MG63 (cell line): ENCODE measurements around the gene SLFN13. TPM values are rescaled to one million over a fixed set of nuclear protein-coding genes. Genes with fewer than 3 reads are reported as not detected.
"Not testable (repeated sequence)": the region's sequence is repeated elsewhere in the genome, so short reads cannot be mapped to it uniquely, and the experiment has no call there.

Experiments
- DNase-seq: peaks from one replicate; pipeline ENCODE4 v3.0.0-alpha.2; 2020
- H3K27me3 ChIP-seq: fragments of 250-450 bp; sonication (Bioruptor Pico); 2 replicates; pipeline ENCODE4 v1.5.1; 2020; ENCODE audit warnings: mild to moderate bottlenecking, moderate library complexity
- H3K36me3 ChIP-seq: fragments of 250-450 bp; sonication (Bioruptor Pico); 2 replicates; pipeline ENCODE4 v1.5.1; 2020; ENCODE audit warnings: mild to moderate bottlenecking, moderate library complexity
- H3K4me3 ChIP-seq: fragments of 250-450 bp; sonication (Bioruptor Pico); 2 replicates; pipeline ENCODE4 v1.5.1; 2020; ENCODE audit warnings: mild to moderate bottlenecking, moderate library complexity
- H3K9me3 ChIP-seq: fragments of 250-450 bp; sonication (Bioruptor Pico); 2 replicates; pipeline ENCODE4 v1.5.1; 2020; ENCODE audit warnings: mild to moderate bottlenecking, moderate library complexity
- total RNA-seq: library from RNA; depleted of rRNA; stranded (reverse); fragments of >200 nt; shearing (Covaris generic); gene quantifications from 2 replicates; pipeline ENCODE4 v1.2.3, GENCODE V29; 2014; ENCODE audit warnings: low replicate concordance; rRNA removed

Gene SLFN13
- total RNA-seq = 0.67 and 3.3 TPM in 2 replicates

- no peaks in the 10 kb centered on the region for H3K36me3 ChIP-seq
- H3K4me3 ChIP-seq = peak within 1 kb of the TSS; percentile 56
- peak; percentile 89 for DNase-seq
- no peaks in the 10 kb centered on the region for H3K27me3 ChIP-seq
- no peaks in the 10 kb centered on the region for H3K9me3 ChIP-seq
Observed at GRCh38 chr17:35448214-35448898, at the start of gene SLFN13. SLFN13 (minus strand) TSS chr17:35448766; CDS start chr17:35445680, 3,086 bp downstream.

GRCh38 chr17:35496451-35497290 is 48.1 kb upstream of the SLFN13 start:
- no peak for DNase-seq
- H3K36me3 ChIP-seq = no peaks in the 10 kb centered on the region
- H3K27me3 ChIP-seq = peaks cover 5% of the 10 kb centered on the region
- H3K9me3 ChIP-seq = no peaks in the 10 kb centered on the region
- H3K4me3 ChIP-seq = no peak overlapping the region

GRCh38 chr17:35493040-35493439 is 44.5 kb upstream of the SLFN13 start:
- Histone ChIP-seq H3K4me3 (no peak overlapping the region), H3K9me3 (0 out of 2 replicates have a peak, but pooled peaks cover 4% of the 10 kb centered on the region), H3K36me3 (no peaks in the 10 kb centered on the region), H3K27me3 (peaks cover 5% of the 10 kb centered on the region; the same call in 1 of the 2 replicates)
- DNase-seq = no peak

GRCh38 chr17:35491417-35491816 is 42.9 kb upstream of the SLFN13 start:
- 0 out of 2 replicates have a peak, but pooled peaks cover 4% of the 10 kb centered on the region for H3K9me3 ChIP-seq
- H3K27me3 ChIP-seq = peaks cover 5% of the 10 kb centered on the region; the same call in 1 of the 2 replicates
- no peak for DNase-seq
- H3K36me3 ChIP-seq = no peaks in the 10 kb centered on the region
- no peak overlapping the region for H3K4me3 ChIP-seq

GRCh38 chr17:35489944-35490343 is 41.4 kb upstream of the SLFN13 start:
- no peak for DNase-seq
- H3K4me3 ChIP-seq = no peak overlapping the region
- peaks cover 14% of the 10 kb centered on the region; the same call in 1 of the 2 replicates for H3K27me3 ChIP-seq
- 0 out of 2 replicates have a peak, but pooled peaks cover 4% of the 10 kb centered on the region for H3K9me3 ChIP-seq
- H3K36me3 ChIP-seq = no peaks in the 10 kb centered on the region

GRCh38 chr17:35488991-35489390 is 40.4 kb upstream of the SLFN13 start:
- H3K27me3 ChIP-seq = peaks cover 14% of the 10 kb centered on the region; the same call in 1 of the 2 replicates
- H3K36me3 ChIP-seq = no peaks in the 10 kb centered on the region
- H3K4me3 ChIP-seq = no peak overlapping the region
- DNase-seq = no peak
- 0 out of 2 replicates have a peak, but pooled peaks cover 4% of the 10 kb centered on the region for H3K9me3 ChIP-seq

GRCh38 chr17:35486920-35487732 is 38.6 kb upstream of the SLFN13 start:
- H3K27me3 ChIP-seq = peaks cover 9% of the 10 kb centered on the region; the same call in 1 of the 2 replicates
- peak overlapping the region; percentile 41 for H3K4me3 ChIP-seq
- peak; percentile 45 for DNase-seq
- H3K36me3 ChIP-seq = no peaks in the 10 kb centered on the region
- 0 out of 2 replicates have a peak, but pooled peaks cover 4% of the 10 kb centered on the region for H3K9me3 ChIP-seq

- Histone ChIP-seq H3K27me3 (peaks cover 25% of the 10 kb centered on the region), H3K36me3 (no peaks in the 10 kb centered on the region), H3K9me3 (no peaks in the 10 kb centered on the region), H3K4me3 (no peak overlapping the region)
- no peak for DNase-seq
Observed at GRCh38 chr17:35479271-35479670, 30.7 kb upstream of the SLFN13 start.

- Histone ChIP-seq H3K27me3 (peaks cover 30% of the 10 kb centered on the region), H3K4me3 (no peak overlapping the region), H3K36me3 (no peaks in the 10 kb centered on the region), H3K9me3 (no peaks in the 10 kb centered on the region)
- no peak for DNase-seq
Observed at GRCh38 chr17:35477248-35477647, 28.7 kb upstream of the SLFN13 start.

- no peak overlapping the region for H3K4me3 ChIP-seq
- no peak for DNase-seq
- H3K9me3 ChIP-seq = no peaks in the 10 kb centered on the region
- H3K36me3 ChIP-seq = no peaks in the 10 kb centered on the region
- H3K27me3 ChIP-seq = peaks cover 32% of the 10 kb centered on the region
Observed at GRCh38 chr17:35476283-35476820, 27.8 kb upstream of the SLFN13 start.

- peaks cover 7% of the 10 kb centered on the region; the same call in 1 of the 2 replicates for H3K27me3 ChIP-seq
- H3K4me3 ChIP-seq = no peak overlapping the region
- DNase-seq = no peak
- no peaks in the 10 kb centered on the region for H3K36me3 ChIP-seq
- no peaks in the 10 kb centered on the region for H3K9me3 ChIP-seq
Observed at GRCh38 chr17:35468475-35468874, 19.9 kb upstream of the SLFN13 start.

- H3K4me3 ChIP-seq = no peak overlapping the region
Observed at GRCh38 chr17:35467824-35468223, 19.3 kb upstream of the SLFN13 start.

GRCh38 chr17:35460354-35460851 is 11.8 kb upstream of the SLFN13 start:
- no peak for DNase-seq

More at GRCh38 chr17:35467824-35468223, 19.3 kb upstream of the SLFN13 start:
- no peaks in the 10 kb centered on the region for H3K9me3 ChIP-seq
- DNase-seq = no peak
- peaks cover 8% of the 10 kb centered on the region; the same call in 1 of the 2 replicates for H3K27me3 ChIP-seq
- no peaks in the 10 kb centered on the region for H3K36me3 ChIP-seq

GRCh38 chr17:35454035-35454434 is 5.5 kb upstream of the SLFN13 start:
- H3K27me3 ChIP-seq, H3K4me3 ChIP-seq, H3K36me3 ChIP-seq, H3K9me3 ChIP-seq, DNase-seq: not testable (repeated sequence)

More at GRCh38 chr17:35460354-35460851, 11.8 kb upstream of the SLFN13 start:
- Histone ChIP-seq H3K27me3 (peaks cover 24% of the 10 kb centered on the region), H3K36me3 (no peaks in the 10 kb centered on the region), H3K4me3 (no peak overlapping the region; the same call in 1 of the 2 replicates), H3K9me3 (no peaks in the 10 kb centered on the region)

GRCh38 chr17:35453171-35453570 is 4.6 kb upstream of the SLFN13 start:
- DNase-seq = no peak
- Histone ChIP-seq H3K4me3 (no peak overlapping the region), H3K27me3 (peaks cover 5% of the 10 kb centered on the region)

GRCh38 chr17:35449371-35449931 is 885 bp upstream of the SLFN13 start:
- DNase-seq = peak; percentile 50
- Histone ChIP-seq H3K27me3 (no peaks in the 10 kb centered on the region), H3K4me3 (peak overlapping the region; percentile 7), H3K9me3 (no peaks in the 10 kb centered on the region), H3K36me3 (no peaks in the 10 kb centered on the region)

More at GRCh38 chr17:35453171-35453570, 4.6 kb upstream of the SLFN13 start:
- no peaks in the 10 kb centered on the region for H3K36me3 ChIP-seq
- H3K9me3 ChIP-seq = no peaks in the 10 kb centered on the region
